ENCODE results near the gene SLC25A23.
"Not testable (repeated sequence)": the region's sequence is repeated elsewhere in the genome, so short reads cannot be mapped to it uniquely, and the experiment has no call there.

SLC25A23 gene

DNA sequence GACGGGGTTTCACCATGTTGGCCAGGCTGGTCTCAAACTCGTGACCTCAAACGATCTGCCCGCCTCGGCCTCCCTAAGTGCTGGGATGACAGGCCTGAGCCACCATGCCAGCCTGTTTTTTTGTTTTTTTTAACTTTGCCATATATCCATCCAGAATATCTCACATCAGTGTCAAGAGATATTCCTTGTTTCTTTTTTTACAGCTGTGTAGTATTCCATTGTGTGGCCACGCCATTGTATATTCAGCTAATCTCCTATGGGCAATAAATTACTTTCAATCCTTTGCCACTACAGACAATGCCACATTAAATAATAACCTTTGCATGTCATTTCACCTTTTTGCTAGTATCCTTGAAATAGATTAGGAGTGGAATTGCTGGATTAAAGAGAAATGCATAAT is 50.2 kb downstream of the SLC25A23 start:
- no peak overlapping the region for H3K4me3 ChIP-seq (ENCODE audit: low read depth, low read length)
- DNase-seq (ENCODE audit: low read depth): no peak
- TF ChIP-seq, protein P1, sequence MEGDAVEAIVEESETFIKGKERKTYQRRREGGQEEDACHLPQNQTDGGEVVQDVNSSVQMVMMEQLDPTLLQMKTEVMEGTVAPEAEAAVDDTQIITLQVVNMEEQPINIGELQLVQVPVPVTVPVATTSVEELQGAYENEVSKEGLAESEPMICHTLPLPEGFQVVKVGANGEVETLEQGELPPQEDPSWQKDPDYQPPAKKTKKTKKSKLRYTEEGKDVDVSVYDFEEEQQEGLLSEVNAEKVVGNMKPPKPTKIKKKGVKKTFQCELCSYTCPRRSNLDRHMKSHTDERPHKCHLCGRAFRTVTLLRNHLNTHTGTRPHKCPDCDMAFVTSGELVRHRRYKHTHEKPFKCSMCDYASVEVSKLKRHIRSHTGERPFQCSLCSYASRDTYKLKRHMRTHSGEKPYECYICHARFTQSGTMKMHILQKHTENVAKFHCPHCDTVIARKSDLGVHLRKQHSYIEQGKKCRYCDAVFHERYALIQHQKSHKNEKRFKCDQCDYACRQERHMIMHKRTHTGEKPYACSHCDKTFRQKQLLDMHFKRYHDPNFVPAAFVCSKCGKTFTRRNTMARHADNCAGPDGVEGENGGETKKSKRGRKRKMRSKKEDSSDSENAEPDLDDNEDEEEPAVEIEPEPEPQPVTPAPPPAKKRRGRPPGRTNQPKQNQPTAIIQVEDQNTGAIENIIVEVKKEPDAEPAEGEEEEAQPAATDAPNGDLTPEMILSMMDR (IDR thresholded peaks at IDR 0.05; ENCODE audit: control insufficient read depth, extremely low read depth, insufficient read depth): no peak

DNA sequence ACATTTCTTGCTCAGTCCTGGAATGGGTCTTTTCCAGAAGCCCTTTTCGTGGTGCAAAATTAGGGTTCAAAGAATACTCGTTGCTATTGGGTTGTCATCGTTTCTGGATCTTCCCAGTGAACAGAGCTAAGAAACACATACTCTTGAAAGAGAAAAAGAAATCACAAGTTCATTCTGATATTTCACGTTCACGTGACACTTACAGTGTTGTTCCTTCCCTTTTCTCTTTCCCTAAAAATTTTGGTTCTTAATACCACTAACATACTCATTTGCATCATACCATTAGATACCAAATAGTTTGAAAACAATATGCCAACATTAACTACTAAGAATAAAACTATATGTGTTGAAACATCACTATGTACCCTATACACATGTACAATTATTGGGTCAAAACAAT is 53.2 kb downstream of the SLC25A23 start:
- no peak for DNase-seq (ENCODE audit: low read depth)
- TF ChIP-seq, protein P1 (IDR thresholded peaks at IDR 0.05; ENCODE audit: control insufficient read depth, extremely low read depth, insufficient read depth): no peak

DNA sequence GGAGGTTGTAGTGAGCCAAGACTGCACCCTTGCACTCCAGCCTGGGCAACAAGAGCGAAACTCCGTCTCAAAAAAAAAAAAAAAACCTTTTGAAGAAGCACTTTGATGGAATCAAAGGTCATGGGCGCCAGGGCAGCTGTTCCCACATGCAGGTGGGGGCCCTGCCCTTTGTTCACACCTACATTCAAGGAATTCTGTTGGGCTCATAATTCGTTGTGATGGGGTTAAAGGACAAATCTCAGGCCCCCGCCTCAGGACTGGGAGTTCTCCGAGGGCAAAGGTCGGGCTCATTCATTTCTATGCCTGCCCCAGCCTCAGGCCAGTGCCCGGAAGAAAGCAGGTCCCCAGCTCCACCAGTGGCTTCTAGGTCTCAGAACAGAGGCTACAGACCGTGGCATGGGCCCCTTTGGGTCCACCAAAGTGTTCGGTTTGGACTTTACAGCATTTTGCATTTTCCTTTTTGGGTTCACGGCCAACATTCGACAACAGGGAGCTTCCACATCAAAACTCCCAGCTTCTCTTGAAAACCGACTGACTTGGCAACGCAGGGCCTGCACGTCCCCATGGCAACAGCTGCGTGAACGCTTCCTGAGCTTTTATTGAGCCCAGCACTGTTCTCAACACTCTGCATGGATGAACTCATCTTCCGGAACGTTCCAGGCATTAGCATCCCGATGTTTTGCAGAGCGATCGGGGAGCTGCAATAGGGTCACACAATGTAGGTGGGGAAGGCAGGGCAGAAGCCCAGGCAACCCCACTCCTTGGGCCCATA is 56.6 kb downstream of the SLC25A23 start:
- TF ChIP-seq, protein P1 (IDR thresholded peaks at IDR 0.05; ENCODE audit: control insufficient read depth, extremely low read depth, insufficient read depth): no peak
- H3K4me3 ChIP-seq (ENCODE audit: low read depth, low read length): no peak overlapping the region
- no peak for DNase-seq (ENCODE audit: low read depth)

More for the DNA sequence above, 53.2 kb downstream of the SLC25A23 start:
- no peak overlapping the region for H3K4me3 ChIP-seq (ENCODE audit: low read depth, low read length)

DNA sequence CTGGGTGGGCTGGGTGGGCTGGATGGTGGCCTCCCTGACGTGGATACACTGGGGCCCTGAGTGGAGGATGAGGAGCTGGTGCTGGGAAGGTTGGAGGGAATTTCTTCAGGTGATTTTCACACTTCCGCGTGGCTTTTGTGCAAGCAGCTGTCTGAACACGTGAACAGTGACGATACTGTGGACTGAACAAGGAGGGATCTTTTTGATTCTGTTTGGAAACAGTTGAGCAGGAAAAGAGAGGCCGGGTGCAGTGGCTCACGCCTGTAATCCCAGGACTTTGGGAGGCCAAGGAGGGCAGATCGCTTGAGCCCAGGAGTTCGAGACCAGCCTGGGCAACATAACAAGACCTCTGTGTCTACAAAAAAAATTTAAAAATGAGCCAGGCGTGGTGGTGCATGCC is 57.5 kb downstream of the SLC25A23 start:
- no peak overlapping the region for H3K4me3 ChIP-seq (ENCODE audit: low read depth, low read length)

DNA sequence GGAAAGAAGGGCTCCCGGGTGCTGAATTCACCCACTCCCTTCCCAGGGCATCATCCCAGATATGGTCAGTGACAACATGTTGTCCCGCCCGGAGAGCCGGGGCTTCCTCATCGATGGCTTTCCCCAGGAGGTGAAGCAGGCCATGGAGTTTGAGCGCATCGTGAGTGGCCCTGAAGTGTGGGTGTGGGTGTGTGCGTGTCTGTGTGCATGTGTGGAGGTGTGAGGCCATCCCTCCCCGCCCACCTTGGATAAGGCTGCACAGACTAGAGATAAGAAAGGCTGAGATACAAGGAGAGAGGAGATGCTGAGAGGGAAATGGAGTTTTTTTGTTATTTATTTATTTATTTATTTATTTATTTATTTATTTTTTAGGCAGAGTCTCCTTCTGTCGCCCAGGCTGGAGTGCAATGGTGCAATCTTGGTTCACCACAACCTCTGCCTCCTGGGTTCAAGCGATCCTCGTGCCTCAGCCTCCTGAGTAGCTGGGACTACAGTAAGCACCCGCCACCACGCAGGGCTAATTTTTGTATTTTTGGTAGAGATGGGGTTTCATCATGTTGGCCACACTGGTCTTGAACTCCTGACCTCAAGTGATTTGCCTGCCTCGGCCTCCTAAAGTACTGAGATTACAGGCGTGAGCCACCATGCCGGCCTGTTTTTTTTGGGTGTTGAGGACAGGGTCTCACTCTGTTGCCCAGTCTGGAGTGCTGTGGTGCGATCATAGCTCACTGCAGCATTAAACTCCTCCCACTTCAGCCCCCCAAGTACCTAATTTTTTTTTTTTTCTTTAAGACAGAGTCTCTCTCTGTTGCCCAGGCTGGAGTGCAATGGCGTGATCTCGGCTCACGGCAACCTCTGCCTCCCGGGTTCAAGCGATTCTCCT is 59.3 kb downstream of the SLC25A23 start:
- not testable (repeated sequence) for DNase-seq (ENCODE audit: low read depth); H3K4me3 ChIP-seq (ENCODE audit: low read depth, low read length)

More for the DNA sequence above, 57.5 kb downstream of the SLC25A23 start:
- DNase-seq (ENCODE audit: low read depth): no peak
- TF ChIP-seq, protein P1 (IDR thresholded peaks at IDR 0.05; ENCODE audit: control insufficient read depth, extremely low read depth, insufficient read depth): no peak

DNA sequence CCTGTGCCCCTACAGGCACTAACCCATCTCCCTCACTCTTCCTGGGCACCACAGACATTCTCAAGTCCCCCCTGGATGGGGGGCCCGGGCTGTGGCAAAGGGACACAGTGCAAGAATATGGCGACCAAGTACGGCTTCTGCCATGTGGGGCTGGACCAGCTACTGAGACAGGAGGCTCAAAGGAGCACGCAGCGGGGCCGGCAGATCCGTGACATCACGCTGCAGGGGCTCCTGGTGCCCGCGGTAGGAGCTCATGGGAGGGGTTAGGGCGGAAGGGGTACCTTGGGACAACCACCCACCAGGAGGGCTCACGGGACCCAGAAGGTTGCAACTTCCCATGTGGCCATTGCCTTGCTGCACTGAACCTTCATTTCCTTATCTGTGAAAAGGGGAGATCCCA is 63.3 kb downstream of the SLC25A23 start:
- TF ChIP-seq, protein P1 (IDR thresholded peaks at IDR 0.05; ENCODE audit: control insufficient read depth, extremely low read depth, insufficient read depth): no peak
- H3K4me3 ChIP-seq (ENCODE audit: low read depth, low read length): no peak overlapping the region
- no peak for DNase-seq (ENCODE audit: low read depth)

DNA sequence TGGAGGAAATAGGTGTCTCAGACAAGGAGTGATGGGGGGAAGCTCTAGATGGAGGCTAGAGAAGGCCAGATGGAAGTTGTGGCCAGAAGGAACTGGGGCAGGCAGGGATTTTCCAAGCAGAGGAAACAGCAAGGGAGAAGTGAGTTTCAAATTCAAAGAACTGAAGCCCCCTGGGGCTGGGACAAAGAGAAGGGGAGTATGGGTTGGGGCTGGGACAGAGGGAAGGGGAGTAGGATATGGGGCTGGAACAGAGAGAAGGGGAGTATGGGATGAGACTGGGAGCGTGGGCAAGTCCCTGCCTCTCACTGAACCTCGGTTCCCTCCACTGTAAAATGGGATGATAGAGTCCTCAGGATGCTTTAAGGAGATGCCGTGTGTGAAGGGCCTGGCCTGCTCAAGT is 64.8 kb downstream of the SLC25A23 start:
- TF ChIP-seq, protein P1 (IDR thresholded peaks at IDR 0.05; ENCODE audit: control insufficient read depth, extremely low read depth, insufficient read depth): no peak
- no peak overlapping the region for H3K4me3 ChIP-seq (ENCODE audit: low read depth, low read length)
- DNase-seq (ENCODE audit: low read depth): no peak
